GM20000 (cell line): ENCODE data around the gene NKAIN2.
"Not testable (repeated sequence)": the region's sequence is repeated elsewhere in the genome, so short reads cannot be mapped to it uniquely, and the experiment has no call there.

ENCODE experiments used
- DNase-seq: peaks from one replicate; pipeline ENCODE4 v3.0.0; 2012; ENCODE audit warnings: low spot score
- TF ChIP-seq, protein P1 (sequence below): IDR thresholded peaks from 2 replicates; pipeline ENCODE4 v1.5.1; 2012; ENCODE audit warnings: mild to moderate bottlenecking, control low read depth; ENCODE audit errors: extremely low read depth, missing control alignments

Gene NKAIN2

DNA sequence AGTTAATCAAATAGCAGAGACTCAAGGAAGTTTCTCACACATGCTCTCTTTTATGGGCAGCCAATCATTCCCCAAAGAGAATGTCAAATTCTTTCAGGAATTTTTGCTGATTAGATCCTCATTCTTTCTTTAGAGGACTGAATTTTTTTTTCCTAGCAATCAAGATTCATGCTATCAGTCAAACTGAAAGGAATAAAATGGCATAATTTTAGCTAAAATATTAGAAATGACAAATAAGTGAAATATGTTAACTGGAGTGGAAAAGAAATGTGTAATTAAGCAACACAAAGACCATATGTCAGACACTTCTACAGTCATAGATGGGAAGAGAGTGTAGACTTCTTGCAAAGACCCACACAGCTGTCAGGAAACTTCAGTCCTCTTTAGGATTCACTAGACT, 916.2 kb downstream of the NKAIN2 start:
- TF ChIP-seq, protein P1, sequence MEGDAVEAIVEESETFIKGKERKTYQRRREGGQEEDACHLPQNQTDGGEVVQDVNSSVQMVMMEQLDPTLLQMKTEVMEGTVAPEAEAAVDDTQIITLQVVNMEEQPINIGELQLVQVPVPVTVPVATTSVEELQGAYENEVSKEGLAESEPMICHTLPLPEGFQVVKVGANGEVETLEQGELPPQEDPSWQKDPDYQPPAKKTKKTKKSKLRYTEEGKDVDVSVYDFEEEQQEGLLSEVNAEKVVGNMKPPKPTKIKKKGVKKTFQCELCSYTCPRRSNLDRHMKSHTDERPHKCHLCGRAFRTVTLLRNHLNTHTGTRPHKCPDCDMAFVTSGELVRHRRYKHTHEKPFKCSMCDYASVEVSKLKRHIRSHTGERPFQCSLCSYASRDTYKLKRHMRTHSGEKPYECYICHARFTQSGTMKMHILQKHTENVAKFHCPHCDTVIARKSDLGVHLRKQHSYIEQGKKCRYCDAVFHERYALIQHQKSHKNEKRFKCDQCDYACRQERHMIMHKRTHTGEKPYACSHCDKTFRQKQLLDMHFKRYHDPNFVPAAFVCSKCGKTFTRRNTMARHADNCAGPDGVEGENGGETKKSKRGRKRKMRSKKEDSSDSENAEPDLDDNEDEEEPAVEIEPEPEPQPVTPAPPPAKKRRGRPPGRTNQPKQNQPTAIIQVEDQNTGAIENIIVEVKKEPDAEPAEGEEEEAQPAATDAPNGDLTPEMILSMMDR = no peak
- DNase-seq = no peak

DNA sequence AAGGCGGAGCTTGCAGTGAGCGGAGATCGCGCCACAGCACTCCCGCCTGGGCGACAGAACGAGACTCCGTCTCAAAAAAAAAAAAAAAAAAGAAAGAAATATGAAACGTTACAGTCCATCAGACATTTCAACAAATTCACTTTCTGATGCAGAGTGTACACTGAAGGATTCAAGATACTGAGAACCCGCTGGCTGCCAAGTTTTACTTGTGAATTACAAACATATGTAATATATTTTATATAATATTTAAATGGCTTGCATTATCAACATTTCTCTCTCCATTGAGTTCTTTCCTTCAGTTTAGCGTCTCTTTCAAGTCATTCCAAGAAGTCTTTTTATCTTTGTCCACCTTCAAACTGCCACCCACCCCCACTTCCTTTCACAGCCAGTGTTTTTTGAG, 917.7 kb downstream of the NKAIN2 start:
- TF ChIP-seq, protein P1 = no peak
- DNase-seq = no peak

DNA sequence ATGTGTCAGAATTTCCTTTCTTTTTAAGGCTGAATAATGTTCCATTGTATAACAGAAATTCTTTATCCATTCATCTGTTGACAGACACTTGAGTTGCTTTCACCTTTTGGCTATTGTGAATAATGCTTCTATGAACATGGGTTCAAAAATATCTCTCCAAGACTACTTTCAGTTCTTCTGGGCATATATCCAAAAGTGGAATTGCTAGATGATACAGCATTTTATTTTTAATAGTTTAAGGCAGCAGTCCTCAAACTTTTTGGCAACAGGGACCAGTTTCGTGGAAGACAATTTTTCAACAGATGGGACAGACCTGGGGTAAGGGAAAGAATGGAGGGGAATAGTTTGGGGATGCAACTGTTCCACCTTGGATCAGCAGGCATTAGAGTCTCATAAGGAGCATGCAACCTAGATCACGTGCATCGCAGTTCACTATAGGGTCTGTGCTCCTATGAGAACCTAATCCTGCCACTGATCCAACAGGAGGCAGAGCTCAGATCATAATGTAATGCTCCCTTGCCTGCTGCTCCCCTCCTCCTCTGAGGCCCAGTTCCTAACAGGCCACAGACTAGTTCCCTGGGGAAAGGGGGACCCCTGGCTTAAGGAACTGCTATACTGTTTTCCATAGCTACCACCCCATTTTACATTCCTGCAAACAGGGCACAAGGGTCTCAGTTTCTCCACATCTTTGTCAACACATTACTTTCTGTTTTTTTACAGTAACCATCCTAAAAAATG, 918.6 kb downstream of the NKAIN2 start:
- TF ChIP-seq, protein P1 = no peak
- no peak for DNase-seq

DNA sequence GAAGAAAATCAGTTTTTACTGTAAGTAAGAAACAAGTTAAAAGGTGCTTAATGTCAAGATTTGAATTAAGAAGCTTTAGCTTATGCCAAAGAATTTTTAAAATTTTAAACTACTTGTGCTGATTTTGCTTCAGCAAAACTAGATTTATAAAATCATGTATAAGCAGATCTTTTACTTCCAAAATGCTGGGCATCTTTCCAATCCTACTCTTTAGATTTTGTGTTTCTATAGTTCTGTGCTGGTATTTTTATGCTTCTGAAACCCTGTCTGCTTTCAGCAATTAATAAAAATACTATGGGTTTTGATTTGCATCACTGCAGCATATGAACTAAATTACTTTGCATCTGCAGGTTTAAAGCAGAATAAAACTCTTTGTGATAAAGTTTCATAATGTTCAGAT, 920.0 kb downstream of the NKAIN2 start:
- TF ChIP-seq, protein P1 = no peak
- no peak for DNase-seq

DNA sequence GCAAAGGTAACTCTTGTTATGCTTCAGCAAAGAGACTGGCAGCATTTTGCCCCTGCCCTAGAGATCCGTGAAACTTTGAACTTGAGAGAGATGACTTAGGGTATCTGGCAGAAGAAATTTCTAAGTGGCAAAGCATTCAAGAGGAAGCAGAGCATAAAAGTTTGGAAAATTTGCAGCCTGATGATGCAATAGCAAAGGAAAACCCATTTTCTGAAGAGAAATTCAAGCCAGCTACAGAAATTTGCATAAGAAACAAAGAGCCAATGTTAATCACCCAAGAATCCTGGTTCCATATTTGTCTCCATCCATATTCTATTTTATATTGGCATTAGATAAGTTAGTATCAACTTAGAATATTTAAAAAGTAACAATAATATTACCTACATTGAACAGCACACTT, 934.1 kb downstream of the NKAIN2 start:
- DNase-seq = not testable (repeated sequence)

DNA sequence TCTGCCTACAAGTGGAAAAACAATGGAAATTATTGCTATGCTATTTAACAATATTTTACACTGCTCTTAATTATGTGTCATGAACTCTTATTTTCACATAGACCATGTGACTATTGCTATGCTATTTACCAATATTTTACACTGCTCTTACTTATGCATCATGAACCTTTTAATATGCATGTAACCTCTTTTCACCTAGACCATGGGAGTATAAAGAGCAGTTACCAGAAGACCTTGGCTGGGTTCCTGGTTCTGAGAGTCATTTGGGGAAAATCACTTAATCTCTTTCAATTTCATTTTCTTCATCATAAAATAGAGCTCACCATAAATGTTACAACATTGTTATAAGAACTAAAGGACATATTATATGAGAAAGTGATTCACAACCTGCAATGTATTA, 934.8 kb downstream of the NKAIN2 start:
- TF ChIP-seq, protein P1 = no peak
- no peak for DNase-seq

DNA sequence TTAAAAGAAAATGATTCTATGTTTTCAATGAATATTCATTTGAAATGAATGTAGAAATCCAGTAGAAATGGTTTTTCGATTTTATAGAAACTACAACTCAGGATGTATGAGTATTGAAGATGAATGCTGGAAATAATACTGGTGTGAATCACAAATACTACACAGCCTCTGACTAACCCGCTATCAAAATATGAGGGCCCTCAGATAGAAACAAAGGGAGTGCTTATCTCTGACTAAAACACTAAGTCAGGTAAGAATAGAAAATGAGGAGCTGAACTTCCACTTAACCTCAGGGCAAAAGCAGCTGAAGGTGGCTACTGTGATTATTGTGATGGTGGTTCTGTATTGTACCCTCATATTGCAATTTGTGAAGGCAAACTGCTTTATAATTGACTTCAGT, 937.7 kb downstream of the NKAIN2 start:
- no peak for DNase-seq
- TF ChIP-seq, protein P1 = no peak

DNA sequence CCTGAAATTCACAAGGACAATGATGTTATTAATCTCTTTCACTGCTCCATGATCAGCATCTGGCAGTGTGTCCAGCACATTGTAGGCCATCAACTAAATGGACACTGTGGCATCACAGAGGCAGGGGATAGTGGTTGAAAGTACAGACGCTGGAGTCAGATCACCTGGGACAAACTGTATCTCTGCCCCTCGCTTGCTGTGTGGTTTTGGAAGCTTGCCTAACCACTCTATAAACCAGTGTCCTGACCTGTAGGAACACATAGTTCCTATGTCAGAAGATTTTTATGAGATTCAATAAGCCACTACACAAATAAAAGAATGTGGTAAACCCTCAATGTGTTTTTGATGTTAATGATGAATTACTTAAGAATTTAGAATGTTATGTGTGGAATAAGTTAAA, 939.3 kb downstream of the NKAIN2 start:
- TF ChIP-seq, protein P1 = no peak
- no peak for DNase-seq
